ENCODE results near the gene SLC39A13.
A peak's percentile ranks its signal among the peaks of the same experiment; 100 is the strongest.

SLC39A13 gene

DNA sequence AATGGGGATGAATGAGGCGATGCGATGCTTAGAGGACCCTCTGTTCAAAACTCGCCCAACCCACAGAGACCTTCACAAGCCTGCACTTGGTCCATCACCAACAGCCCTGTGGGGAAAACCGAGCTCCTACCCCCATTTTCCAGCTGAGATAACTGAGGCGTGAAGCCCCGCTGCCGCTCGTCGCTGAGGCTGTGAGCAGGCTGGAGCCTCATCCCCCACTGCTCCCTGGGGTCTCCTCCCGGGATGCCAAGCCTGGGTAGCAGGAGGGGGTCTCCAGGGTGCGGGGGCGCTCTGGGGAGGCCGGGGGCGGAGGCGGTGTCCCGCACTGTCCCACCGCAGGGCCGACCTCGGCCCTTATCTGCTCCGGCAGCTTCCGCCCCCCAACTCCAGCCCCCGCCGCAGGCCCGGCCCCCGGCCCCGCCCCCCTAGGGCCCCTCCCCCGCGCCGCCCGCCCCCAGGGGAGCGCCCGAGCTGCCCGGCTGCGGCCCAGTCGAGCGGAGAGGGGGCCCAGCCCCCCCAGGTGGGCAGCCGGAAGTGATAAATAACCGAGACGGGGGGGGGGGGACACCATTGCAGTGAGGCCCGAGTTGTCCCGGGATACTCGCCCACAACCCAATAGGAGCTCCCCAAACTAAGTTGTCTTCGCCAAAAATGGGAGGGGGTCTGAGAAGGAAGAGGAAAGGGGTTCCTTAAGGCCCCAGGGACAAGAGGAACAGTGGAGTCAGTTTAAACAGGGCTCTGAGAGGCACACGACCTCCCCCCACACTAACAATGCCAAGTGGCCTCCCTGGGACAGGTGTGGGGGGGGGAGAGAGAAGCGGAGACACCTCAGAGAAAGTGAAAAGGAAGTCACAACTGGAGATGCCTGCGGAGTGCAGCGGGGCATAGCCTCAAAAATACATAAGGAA is 8.3 kb upstream of the SLC39A13 start:
- no peak for DNase-seq
- Histone ChIP-seq H3K18ac (ENCODE audit: low read length) (peak overlapping the region; percentile 54), H3K79me1 (ENCODE audit: low read length) (peaks cover 3% of the 10 kb centered on the region), H3K79me2 (ENCODE audit: control insufficient read depth, insufficient read depth, low read length, poor library complexity) (peaks cover 3% of the 10 kb centered on the region), H2BK120ac (ENCODE audit: insufficient read depth, low read length, poor library complexity) (peak overlapping the region; percentile 71), H3K27me3 (ENCODE audit: insufficient read depth, low read length) (no peaks in the 10 kb centered on the region), H3K23ac (ENCODE audit: low read length) (no peak overlapping the region), H3K36me3 (ENCODE audit: control insufficient read depth in 1 of 2, insufficient read depth in 2 of 2, low read length in 2 of 2) (no peaks in the 10 kb centered on the region), H3K4me2 (ENCODE audit: low read length) (peak overlapping the region; percentile 79), H3K9me3 (ENCODE audit: insufficient read depth, low read depth, low read length) (no peaks in the 10 kb centered on the region), H4K12ac (ENCODE audit: low read depth, low read length) (peak overlapping the region; percentile 88), H2AK5ac (ENCODE audit: low read length) (peak overlapping the region; percentile 41), H2BK12ac (ENCODE audit: low read length) (no peak overlapping the region), H4K8ac (ENCODE audit: low read depth, low read length) (peak overlapping the region; percentile 95), H4K91ac (ENCODE audit: low read depth, low read length) (peak overlapping the region; percentile 84), H3K4me3 (ENCODE audit: low read depth, low read length) (peak overlapping the region; percentile 64), H3K4ac (ENCODE audit: low read depth, low read length) (peak overlapping the region; percentile 40), H3K14ac (ENCODE audit: low read length) (peak overlapping the region; percentile 89), H2AFZ (ENCODE audit: insufficient read depth, low read length, poor library complexity) (peak overlapping the region; percentile 84), H2BK5ac (ENCODE audit: low read depth, low read length, poor library complexity) (no peak overlapping the region), H3K27ac (ENCODE audit: low read depth, low read length) (no peak overlapping the region), H3K9ac (ENCODE audit: low read length) (peak overlapping the region; percentile 63), H3K4me1 (ENCODE audit: control insufficient read depth in 1 of 2, insufficient read depth in 2 of 2, low read length in 2 of 2) (peaks cover 0 to 4% of the 10 kb centered on the region in 2 experiments)
- no CpG with 5 or more reads among the region's 47 CpGs for WGBS (ENCODE audit: extremely low coverage, insufficient coverage, insufficient read length)

DNA sequence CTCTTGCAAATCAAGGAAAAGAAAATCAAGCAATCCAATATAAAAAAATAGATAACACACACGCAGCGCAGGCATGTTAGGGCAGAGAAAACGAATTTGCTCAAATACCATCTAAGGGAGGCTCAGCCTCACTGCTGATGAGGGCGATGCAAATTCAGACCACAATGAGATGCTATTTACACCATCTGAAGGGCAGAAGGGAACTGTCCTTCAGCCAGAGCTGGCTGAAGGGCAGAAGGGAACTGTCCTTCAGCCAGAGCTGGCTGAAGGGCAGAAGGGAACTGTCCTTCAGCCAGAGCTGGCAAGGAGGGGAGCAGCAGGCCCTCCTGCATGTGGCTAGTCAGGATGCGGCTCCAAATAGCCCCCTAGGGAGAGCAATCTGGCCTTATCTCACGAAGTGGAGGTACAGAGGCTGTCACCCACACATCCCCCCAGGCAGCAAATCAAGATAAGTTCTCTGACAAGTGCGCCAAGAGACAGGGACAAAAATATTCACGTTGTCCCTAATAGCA is 7.6 kb upstream of the SLC39A13 start:
- no peak overlapping the region for H2BK5ac ChIP-seq (ENCODE audit: low read depth, low read length, poor library complexity)
- H4K8ac ChIP-seq (ENCODE audit: low read depth, low read length), result no peak overlapping the region
- no peak overlapping the region for H3K27ac ChIP-seq (ENCODE audit: low read depth, low read length)
- H3K36me3 ChIP-seq (ENCODE audit: control insufficient read depth in 1 of 2, insufficient read depth in 2 of 2, low read length in 2 of 2), result no peaks in the 10 kb centered on the region
- no peak overlapping the region for H3K14ac ChIP-seq (ENCODE audit: low read length)
- H3K79me2 ChIP-seq (ENCODE audit: control insufficient read depth, insufficient read depth, low read length, poor library complexity), result peaks cover 3% of the 10 kb centered on the region
- H3K4me3 ChIP-seq (ENCODE audit: low read depth, low read length), result no peak overlapping the region
- no peak overlapping the region for H3K9ac ChIP-seq (ENCODE audit: low read length)
- no peaks in the 10 kb centered on the region for H3K9me3 ChIP-seq (ENCODE audit: insufficient read depth, low read depth, low read length)
- no peak overlapping the region for H2BK12ac ChIP-seq (ENCODE audit: low read length)
- WGBS (ENCODE audit: extremely low coverage, insufficient coverage, insufficient read length), result no CpG with 5 or more reads among the region's 8 CpGs
- H3K4me2 ChIP-seq (ENCODE audit: low read length), result peak overlapping the region; percentile 69
- H4K12ac ChIP-seq (ENCODE audit: low read depth, low read length), result no peak overlapping the region
- no peak overlapping the region for H2AK5ac ChIP-seq (ENCODE audit: low read length)
- DNase-seq, result no peak
- no peak overlapping the region for H2BK120ac ChIP-seq (ENCODE audit: insufficient read depth, low read length, poor library complexity)
- no peak overlapping the region for H3K18ac ChIP-seq (ENCODE audit: low read length)
- H3K4ac ChIP-seq (ENCODE audit: low read depth, low read length), result no peak overlapping the region
- peaks cover 0 to 4% of the 10 kb centered on the region in 2 experiments for H3K4me1 ChIP-seq (ENCODE audit: control insufficient read depth in 1 of 2, insufficient read depth in 2 of 2, low read length in 2 of 2)
- H2AFZ ChIP-seq (ENCODE audit: insufficient read depth, low read length, poor library complexity), result no peak overlapping the region
- peaks cover 3% of the 10 kb centered on the region for H3K79me1 ChIP-seq (ENCODE audit: low read length)
- no peaks in the 10 kb centered on the region for H3K27me3 ChIP-seq (ENCODE audit: insufficient read depth, low read length)
- no peak overlapping the region for H3K23ac ChIP-seq (ENCODE audit: low read length)
- no peak overlapping the region for H4K91ac ChIP-seq (ENCODE audit: low read depth, low read length)

DNA sequence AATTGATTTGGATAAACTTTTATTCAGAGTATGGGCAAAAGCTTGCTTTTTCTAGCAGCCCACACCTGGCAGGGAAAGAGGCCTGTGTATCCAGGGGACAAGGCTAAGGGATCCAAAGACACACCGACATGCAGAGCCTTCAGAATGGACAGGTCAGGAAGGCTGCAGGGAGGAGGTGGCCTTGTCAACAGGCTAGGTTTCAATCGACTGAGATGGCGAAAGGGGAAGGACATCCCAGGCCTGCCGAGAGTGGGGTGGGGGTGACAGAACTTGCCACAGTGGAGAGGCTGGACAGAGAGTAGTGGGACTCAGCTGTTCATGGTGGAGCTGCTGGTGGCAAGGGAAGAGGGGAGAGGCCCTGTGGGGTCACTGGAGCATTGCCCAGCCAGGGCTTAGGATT is 5.3 kb upstream of the SLC39A13 start:
- Histone ChIP-seq H4K91ac (ENCODE audit: low read depth, low read length) (no peak overlapping the region), H3K9me3 (ENCODE audit: insufficient read depth, low read depth, low read length) (no peaks in the 10 kb centered on the region), H3K4me3 (ENCODE audit: low read depth, low read length) (no peak overlapping the region), H3K14ac (ENCODE audit: low read length) (no peak overlapping the region), H3K79me1 (ENCODE audit: low read length) (peaks cover 8% of the 10 kb centered on the region), H3K4me1 (ENCODE audit: control insufficient read depth in 1 of 2, insufficient read depth in 2 of 2, low read length in 2 of 2) (peaks cover 5 to 10% of the 10 kb centered on the region in 2 experiments), H3K27me3 (ENCODE audit: insufficient read depth, low read length) (no peaks in the 10 kb centered on the region), H2BK120ac (ENCODE audit: insufficient read depth, low read length, poor library complexity) (no peak overlapping the region), H3K4ac (ENCODE audit: low read depth, low read length) (no peak overlapping the region), H3K4me2 (ENCODE audit: low read length) (no peak overlapping the region), H3K23ac (ENCODE audit: low read length) (no peak overlapping the region), H3K36me3 (ENCODE audit: control insufficient read depth in 1 of 2, insufficient read depth in 2 of 2, low read length in 2 of 2) (no peaks in the 10 kb centered on the region), H4K8ac (ENCODE audit: low read depth, low read length) (no peak overlapping the region), H3K27ac (ENCODE audit: low read depth, low read length) (no peak overlapping the region), H3K79me2 (ENCODE audit: control insufficient read depth, insufficient read depth, low read length, poor library complexity) (peaks cover 5% of the 10 kb centered on the region), H2BK5ac (ENCODE audit: low read depth, low read length, poor library complexity) (no peak overlapping the region), H3K18ac (ENCODE audit: low read length) (no peak overlapping the region), H2AFZ (ENCODE audit: insufficient read depth, low read length, poor library complexity) (no peak overlapping the region), H2AK5ac (ENCODE audit: low read length) (no peak overlapping the region), H4K12ac (ENCODE audit: low read depth, low read length) (no peak overlapping the region), H3K9ac (ENCODE audit: low read length) (no peak overlapping the region), H2BK12ac (ENCODE audit: low read length) (no peak overlapping the region)
- DNase-seq, result no peak
- WGBS (ENCODE audit: extremely low coverage, insufficient coverage, insufficient read length), result no CpG with 5 or more reads among the region's 4 CpGs

DNA sequence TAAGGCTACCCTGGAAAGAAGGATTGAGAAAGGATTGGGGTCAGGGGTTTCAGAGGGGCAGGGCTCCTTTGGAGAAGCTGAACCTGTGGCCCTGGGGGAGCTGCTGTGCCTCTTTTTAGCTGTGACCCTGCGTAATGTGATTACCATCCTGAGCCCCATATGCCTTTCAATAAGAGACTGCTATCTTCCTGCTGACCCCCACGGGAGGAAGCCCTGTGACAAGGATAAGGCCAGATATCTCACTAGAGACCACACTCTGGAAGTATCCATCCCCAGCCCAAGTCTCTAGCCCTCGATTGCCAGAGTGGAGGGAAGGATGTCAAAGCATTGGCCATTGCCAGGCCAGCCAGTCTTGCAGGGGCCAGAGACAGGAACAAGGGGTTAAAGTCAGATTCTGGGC is 4.8 kb upstream of the SLC39A13 start:
- H3K79me2 ChIP-seq (ENCODE audit: control insufficient read depth, insufficient read depth, low read length, poor library complexity), result peaks cover 6% of the 10 kb centered on the region
- H2BK120ac ChIP-seq (ENCODE audit: insufficient read depth, low read length, poor library complexity), result no peak overlapping the region
- no peak overlapping the region for H2BK12ac ChIP-seq (ENCODE audit: low read length)
- whole genome bisulfite sequencing (ENCODE audit: extremely low coverage, insufficient coverage, insufficient read length), result no CpG with 5 or more reads among the region's 3 CpGs
- H4K91ac ChIP-seq (ENCODE audit: low read depth, low read length), result no peak overlapping the region
- H3K23ac ChIP-seq (ENCODE audit: low read length), result no peak overlapping the region
- no peak overlapping the region for H2BK5ac ChIP-seq (ENCODE audit: low read depth, low read length, poor library complexity)
- no peak overlapping the region for H3K4ac ChIP-seq (ENCODE audit: low read depth, low read length)
- no peaks in the 10 kb centered on the region for H3K9me3 ChIP-seq (ENCODE audit: insufficient read depth, low read depth, low read length)
- no peak overlapping the region for H4K12ac ChIP-seq (ENCODE audit: low read depth, low read length)
- no peak overlapping the region for H3K14ac ChIP-seq (ENCODE audit: low read length)
- H3K4me3 ChIP-seq (ENCODE audit: low read depth, low read length), result no peak overlapping the region
- H3K18ac ChIP-seq (ENCODE audit: low read length), result no peak overlapping the region
- H4K8ac ChIP-seq (ENCODE audit: low read depth, low read length), result no peak overlapping the region
- H3K27ac ChIP-seq (ENCODE audit: low read depth, low read length), result no peak overlapping the region
- peaks cover 10% of the 10 kb centered on the region for H3K79me1 ChIP-seq (ENCODE audit: low read length)
- no peak overlapping the region for H2AK5ac ChIP-seq (ENCODE audit: low read length)
- H3K4me1 ChIP-seq (ENCODE audit: control insufficient read depth in 1 of 2, insufficient read depth in 2 of 2, low read length in 2 of 2), result peaks cover 5 to 10% of the 10 kb centered on the region in 2 experiments
- H2AFZ ChIP-seq (ENCODE audit: insufficient read depth, low read length, poor library complexity), result no peak overlapping the region
- H3K9ac ChIP-seq (ENCODE audit: low read length), result no peak overlapping the region
- no peaks in the 10 kb centered on the region for H3K27me3 ChIP-seq (ENCODE audit: insufficient read depth, low read length)
- H3K36me3 ChIP-seq (ENCODE audit: control insufficient read depth in 1 of 2, insufficient read depth in 2 of 2, low read length in 2 of 2), result no peaks in the 10 kb centered on the region
- DNase-seq, result no peak
- H3K4me2 ChIP-seq (ENCODE audit: low read length), result no peak overlapping the region

All from trophoblast cell (in vitro differentiated cells and primary cell).